NCI-H510A treated with DMSO at 0.1 percent for 48 hours (cell line): ENCODE results near the gene MAFF.

Experiments
- DNase-seq: peaks from one replicate; lab custom pipeline; 2025; lab: John Stamatoyannopoulos, UW

MAFF gene

DNA sequence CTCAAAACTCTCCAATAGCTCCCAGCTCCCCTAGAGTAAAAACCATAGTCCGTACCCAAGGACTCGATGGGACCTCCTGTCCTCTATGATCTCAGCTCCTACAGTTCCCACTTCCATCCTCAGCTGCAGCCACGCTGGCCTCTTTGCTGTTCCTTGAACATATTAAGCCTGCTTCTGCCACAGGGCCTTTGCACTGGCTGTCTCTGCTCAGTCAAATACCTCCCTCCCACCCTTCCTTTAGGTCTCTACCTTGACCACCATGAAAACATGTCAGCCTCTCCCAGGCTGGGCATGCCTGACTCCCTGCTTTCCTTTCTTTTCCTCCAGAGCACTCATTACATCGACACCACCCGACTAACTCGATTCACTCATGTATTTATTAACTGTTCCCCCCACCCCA is 46.5 kb downstream of the MAFF start:
- no peak for DNase-seq

- no peak for DNase-seq
Observed at GRCh38 chr22:38249301-38249700, 47.5 kb downstream of the MAFF start.

GRCh38 chr22:38249803-38250642 is 48.2 kb downstream of the MAFF start:
- no peak for DNase-seq

DNA sequence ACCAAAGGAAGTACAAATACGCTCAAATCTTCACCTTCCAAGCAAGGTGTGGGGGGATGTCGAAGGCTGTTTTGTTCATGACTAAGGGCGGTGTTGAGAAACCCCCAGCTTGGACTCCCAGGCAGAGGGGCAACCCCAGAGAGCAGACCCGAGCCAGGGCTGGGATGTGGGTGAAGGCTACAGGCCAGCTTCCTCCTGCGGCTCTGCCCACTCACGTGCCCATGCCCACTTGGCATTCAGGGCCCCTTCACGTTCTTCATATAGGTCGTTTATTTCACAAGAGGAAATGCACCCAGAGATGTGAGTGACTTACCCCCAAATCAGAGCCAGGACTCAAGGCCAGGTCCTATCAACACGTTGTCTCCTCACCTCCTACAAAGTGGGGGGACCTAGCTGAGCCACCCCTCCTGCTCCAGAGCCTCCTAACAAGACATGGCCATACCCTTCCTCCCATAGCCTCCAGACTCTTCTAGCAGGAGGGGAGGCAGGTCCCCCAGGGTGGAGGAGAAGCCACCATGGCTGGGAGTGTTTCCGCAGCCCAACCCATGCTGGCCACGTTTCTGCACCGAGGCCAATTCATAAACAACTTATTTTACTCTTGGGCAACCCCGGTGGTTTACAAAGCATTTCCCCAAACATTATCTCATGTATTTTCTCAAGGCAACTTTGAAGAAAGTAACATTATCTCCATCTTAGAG is 49.0 kb downstream of the MAFF start:
- DNase-seq = no peak

GRCh38 chr22:38251341-38251692 is 49.5 kb downstream of the MAFF start:
- DNase-seq = no peak

GRCh38 chr22:38255697-38256096 is 53.9 kb downstream of the MAFF start:
- DNase-seq = no peak

DNA sequence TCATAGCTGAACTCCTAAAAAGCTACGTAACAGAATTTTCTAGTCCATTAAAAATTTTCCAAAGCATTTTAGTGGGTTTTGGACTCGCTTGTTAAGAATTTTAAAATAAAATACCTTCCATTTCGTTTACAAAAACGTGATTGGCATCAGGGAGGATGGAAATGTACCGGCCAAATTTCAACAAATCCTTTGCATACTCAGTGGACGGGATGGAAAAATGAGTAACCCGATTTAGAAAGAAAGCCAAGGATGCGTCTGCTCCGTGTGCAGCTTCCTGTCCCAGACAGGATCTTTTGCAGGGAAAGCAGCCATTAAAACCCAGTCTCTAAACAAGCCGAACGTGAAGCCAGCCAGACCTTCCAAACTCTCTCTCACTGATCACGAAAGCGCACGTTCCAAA is 55.4 kb downstream of the MAFF start:
- no peak for DNase-seq

- peak; percentile 80 for DNase-seq
Observed at GRCh38 chr22:38257650-38258250, 56.0 kb downstream of the MAFF start.

DNA sequence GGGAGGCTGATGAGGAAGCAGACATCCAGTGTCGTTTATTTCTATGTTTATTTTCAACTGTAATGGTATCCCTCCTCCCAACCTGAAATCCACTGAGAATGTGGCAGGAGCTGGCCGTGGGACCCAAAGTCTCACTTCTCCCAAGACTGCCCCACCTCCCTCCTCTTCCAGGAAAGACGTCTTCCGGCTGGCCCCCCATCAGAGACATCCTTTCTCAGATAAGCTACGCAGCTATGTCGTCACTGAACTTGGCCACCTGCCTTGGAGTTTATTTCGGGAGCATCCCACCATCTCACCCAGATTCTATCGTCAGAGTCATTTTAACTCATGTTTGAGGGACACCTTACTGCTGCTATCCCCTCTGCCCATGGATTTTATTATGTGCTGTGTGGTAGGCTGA is 57.1 kb downstream of the MAFF start:
- DNase-seq = no peak

DNA sequence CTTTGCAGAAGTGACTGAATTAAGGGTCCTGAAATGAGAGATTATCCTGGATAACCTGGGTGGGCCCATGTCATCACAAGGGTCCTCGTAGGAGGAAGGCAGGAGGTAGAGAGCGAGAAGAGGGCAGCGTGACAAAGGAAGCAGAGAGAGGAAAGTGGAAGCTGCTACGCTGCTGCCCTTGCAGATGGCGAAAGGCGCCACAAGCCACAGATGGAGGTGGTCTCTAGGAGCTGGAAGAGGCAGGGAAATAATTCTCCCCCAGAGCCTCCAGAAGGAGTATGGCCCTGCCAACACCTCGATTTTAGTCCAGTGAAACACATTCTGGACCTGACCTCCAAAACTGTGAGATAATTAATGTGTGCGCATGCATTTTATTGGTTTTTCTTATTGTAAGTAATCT is 57.6 kb downstream of the MAFF start:
- no peak for DNase-seq

GRCh38 chr22:38260761-38261681 is 59.2 kb downstream of the MAFF start:
- DNase-seq = no peak

DNA sequence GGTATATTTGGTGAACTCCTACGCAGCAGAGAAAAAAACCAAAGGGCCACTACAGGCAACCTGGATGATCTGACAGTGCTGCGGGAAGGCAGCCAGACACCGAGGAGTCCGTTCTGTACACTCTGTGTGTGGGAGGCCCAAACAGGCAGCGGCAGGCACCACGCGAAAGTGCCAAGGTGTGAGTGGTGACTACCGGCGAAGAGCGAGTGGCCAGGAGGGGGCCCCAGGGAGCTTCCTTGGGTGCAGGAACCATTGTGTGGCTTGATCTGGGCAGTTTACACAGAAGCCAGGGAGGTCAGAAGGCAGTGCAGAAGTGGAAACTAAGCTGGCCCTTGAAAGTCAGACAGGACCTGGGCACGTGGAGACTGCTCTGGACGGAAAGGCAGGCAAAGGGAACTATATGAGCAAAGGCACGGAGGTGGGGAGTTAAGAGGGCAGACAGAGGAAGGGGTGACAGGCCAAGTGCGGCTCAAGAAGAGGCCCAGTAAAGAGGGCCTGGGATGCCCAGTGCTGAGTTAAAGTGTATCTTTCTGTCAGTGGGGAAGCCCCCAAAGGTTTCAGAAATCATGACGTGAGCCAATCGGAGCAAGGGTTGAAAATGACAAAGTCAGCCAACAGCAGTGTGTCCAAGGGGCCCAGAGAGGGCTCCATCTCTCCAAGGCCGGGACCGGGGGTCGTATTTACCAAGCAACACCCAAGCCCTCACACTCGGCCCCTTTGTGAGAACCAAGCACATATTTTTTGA is 60.4 kb downstream of the MAFF start:
- no peak for DNase-seq

DNA sequence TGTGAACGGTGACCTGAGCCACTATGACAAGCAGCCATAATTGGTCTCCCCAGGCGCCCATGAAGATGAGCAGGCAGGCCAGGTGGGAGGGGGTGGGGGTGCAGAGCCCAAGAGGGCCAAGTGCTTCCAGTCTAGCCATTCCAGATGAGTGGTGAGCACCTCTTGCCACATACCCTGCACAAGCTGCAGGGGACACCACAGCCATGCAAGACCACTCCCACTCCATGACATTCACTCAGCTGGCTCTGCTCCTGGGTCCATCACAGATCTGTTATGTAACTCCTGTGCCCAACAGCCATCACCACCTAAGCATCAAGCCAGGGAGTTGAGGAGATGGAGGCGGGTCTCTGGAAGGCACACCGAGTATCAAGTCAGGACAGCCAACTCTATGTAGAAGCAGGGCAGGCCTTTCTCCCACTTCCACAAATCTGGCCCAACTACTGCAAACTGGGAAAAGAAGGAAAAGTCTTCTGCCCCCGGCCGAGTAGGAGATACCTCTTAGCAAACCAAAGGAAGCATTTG is 62.6 kb downstream of the MAFF start:
- no peak for DNase-seq
